Naive thymus-derived CD4-positive, alpha-beta T cell (primary cell): ENCODE results near the gene SLC1A6. TPM values are rescaled to one million over a fixed set of nuclear protein-coding genes. Genes with fewer than 3 reads are reported as not detected.
"Not testable (repeated sequence)": the region's sequence is repeated elsewhere in the genome, so short reads cannot be mapped to it uniquely, and the experiment has no call there.

Experiments
- ATAC-seq: fragments of 150-1000 bp; cut with Tn5 transposase; 2 replicates; pipeline ENCODE4 v1.10.0; 2021; ENCODE audit warnings: mild to moderate bottlenecking, moderate library complexity
- CTCF ChIA-PET: fragments of 350-600 bp; sonication (Branson Sonifier 250); formaldehyde crosslinking; loops from one replicate; lab custom pipeline; 2021; ENCODE audit warnings: antibody characterized with exemption; lab: Charles Lee
- POLR2A ChIA-PET: fragments of 350-600 bp; sonication (Branson Sonifier 250); formaldehyde crosslinking; loops from one replicate; lab custom pipeline; 2021; ENCODE audit warnings: antibody characterized with exemption, inconsistent platforms; lab: Charles Lee
- DNase-seq, 9 donors: peaks; one replicate each; pipeline versions ENCODE4 v3.0.0 to v3.0.0-alpha.2; 2020 to 2022; ENCODE audit warnings: mixed read lengths in 1 of 9
- H3K27ac ChIP-seq: one replicate; pipeline ENCODE4 v1.7.0; 2013; ENCODE audit warnings: mild to moderate bottlenecking, low read depth, low read length, moderate library complexity
- H3K27me3 ChIP-seq, 2 donors: one replicate each; pipeline ENCODE4 v1.7.0; 2013; ENCODE audit warnings: low read length in 2 of 2, mild to moderate bottlenecking in 2 of 2, moderate library complexity in 2 of 2; ENCODE audit not compliant: control insufficient read depth in 2 of 2, insufficient read depth in 2 of 2
- H3K36me3 ChIP-seq, 3 experiments: 1 replicate in 2 of 3; 2 replicates in 1 of 3; pipeline ENCODE4 v1.7.0; 2013; ENCODE audit warnings: low read length in 3 of 3, mild to moderate bottlenecking in 3 of 3, moderate library complexity in 1 of 3; ENCODE audit not compliant: insufficient read depth in 3 of 3, control insufficient read depth in 2 of 3
- H3K4me1 ChIP-seq, 2 donors: one replicate each; pipeline ENCODE4 v1.7.0; 2013; ENCODE audit warnings: low read length in 2 of 2, mild to moderate bottlenecking in 2 of 2, moderate library complexity in 1 of 2; ENCODE audit not compliant: control insufficient read depth in 2 of 2, insufficient read depth in 2 of 2
- H3K4me3 ChIP-seq: 2 replicates; pipeline ENCODE4 v1.7.0; 2013; ENCODE audit warnings: mild to moderate bottlenecking, low read length
- H3K9me3 ChIP-seq, 3 experiments: 1 replicate in 2 of 3; 2 replicates in 1 of 3; pipeline ENCODE4 v1.7.0; 2013; ENCODE audit warnings: low read length in 3 of 3; ENCODE audit not compliant: control insufficient read depth in 2 of 3
- H3K27ac Mint-ChIP-seq, 9 donors: one replicate each; pipeline ENCODE4 v1.8.0; 2020 to 2022; ENCODE audit warnings: mixed read lengths in 9 of 9, mild to moderate bottlenecking in 8 of 9, moderate library complexity in 5 of 9, inconsistent platforms in 2 of 9
- H3K27me3 Mint-ChIP-seq, 5 donors: one replicate each; pipeline ENCODE4 v1.8.0; 2021 to 2022; ENCODE audit warnings: mixed read lengths in 5 of 5, mild to moderate bottlenecking in 1 of 5
- H3K36me3 Mint-ChIP-seq, 5 donors: one replicate each; pipeline ENCODE4 v1.8.0; 2020 to 2022; ENCODE audit warnings: mixed read lengths in 5 of 5, mild to moderate bottlenecking in 3 of 5, inconsistent platforms in 1 of 5
- H3K4me1 Mint-ChIP-seq, 7 donors: one replicate each; pipeline ENCODE4 v1.8.0; 2020 to 2022; ENCODE audit warnings: mixed read lengths in 7 of 7, mild to moderate bottlenecking in 3 of 7, inconsistent platforms in 1 of 7
- H3K4me3 Mint-ChIP-seq, 10 donors: one replicate each; pipeline ENCODE4 v1.8.0; 2020 to 2022; ENCODE audit warnings: mild to moderate bottlenecking in 10 of 10, mixed read lengths in 10 of 10, moderate library complexity in 6 of 10, inconsistent platforms in 2 of 10
- H3K9me3 Mint-ChIP-seq, 11 donors: one replicate each; pipeline ENCODE4 v1.8.0; 2020 to 2022; ENCODE audit warnings: mixed read lengths in 11 of 11, mild to moderate bottlenecking in 4 of 11, inconsistent platforms in 1 of 11, moderate library complexity in 1 of 11
- intact Hi-C, 2 donors: fragments of 100-400 bp; cut with micrococcal nuclease; formaldehyde crosslinking; loops; one replicate each; pipeline ENCODE4 v1.15.1; 2023
- polyA plus RNA-seq, 2 donors: library from polyadenylated mRNA; unstranded; fragments of 300-500 nt; fragmentation: Illumina TruSeq; gene quantifications; one replicate each; pipeline ENCODE4 v1.2.3, GENCODE V29; 2021
- total RNA-seq, 6 experiments: library from RNA in 5 of 6; stranded (reverse) in 5 of 6; gene quantifications; 1 replicate in 5 of 6; 2 replicates in 1 of 6; pipeline ENCODE4 v1.2.3 and lab custom pipeline; 2021 to 2026

SLC1A6 gene
- not detected for total RNA-seq
- not detected for polyA plus RNA-seq
- total RNA-seq (lab: John Stamatoyannopoulos, UW): not detected

GRCh38 chr19:14979476-14980255 is at the start of gene SLC1A6:
SLC1A6 (minus strand) TSS chr19:14979864; CDS start chr19:14972910, 6,954 bp downstream.
- ATAC-seq (no peak), DNase-seq (no peak)
- Mint-ChIP-seq H3K27me3 (peaks cover 38 to 67% (median 60%) of the 10 kb centered on the region in 5 donors), H3K4me1 (peaks cover 0 to 11% (median 0%) of the 10 kb centered on the region in 7 donors), H3K4me3 (peak within 1 kb of the TSS in 5 of 10 donors; percentile 23 to 65 (median 57)), H3K9me3 (peaks cover 0 to 2% (median 0%) of the 10 kb centered on the region in 11 donors), H3K36me3 (peaks cover 0 to 3% (median 0%) of the 10 kb centered on the region in 5 donors), H3K27ac (no peak within 1 kb of the TSS)
- ChIA-PET POLR2A (no interaction called here), CTCF (no interaction called here)
- H3K36me3 ChIP-seq: no peaks in the 10 kb centered on the region
- H3K4me1 ChIP-seq: no peaks in the 10 kb centered on the region
- H3K27ac ChIP-seq: no peak within 1 kb of the TSS
- H3K9me3 ChIP-seq: no peaks in the 10 kb centered on the region
- intact Hi-C loops: no loop called here
- H3K4me3 ChIP-seq: no peak within 1 kb of the TSS
- peaks cover 0 to 4% of the 10 kb centered on the region in 2 donors for H3K27me3 ChIP-seq

GRCh38 chr19:15028490-15028889 is 48.8 kb upstream of the SLC1A6 start:
- no peak for ATAC-seq
- POLR2A ChIA-PET: no interaction called here
- Histone ChIP-seq H3K4me1 (no peaks in the 10 kb centered on the region), H3K27me3 (no peaks in the 10 kb centered on the region), H3K4me3 (no peak overlapping the region), H3K36me3 (no peaks in the 10 kb centered on the region), H3K9me3 (no peaks in the 10 kb centered on the region), H3K27ac (no peak overlapping the region)
- DNase-seq: no peak
- CTCF ChIA-PET: no interaction called here
- no peak overlapping the region for H3K27ac Mint-ChIP-seq
- H3K9me3 Mint-ChIP-seq: peaks cover 0 to 2% (median 0%) of the 10 kb centered on the region in 11 donors
- no peak overlapping the region for H3K4me3 Mint-ChIP-seq
- H3K4me1 Mint-ChIP-seq: no peaks in the 10 kb centered on the region
- intact Hi-C loops: no loop called here
- no peaks in the 10 kb centered on the region for H3K36me3 Mint-ChIP-seq
- peaks cover 0 to 14% (median 8%) of the 10 kb centered on the region in 5 donors for H3K27me3 Mint-ChIP-seq

- H3K27me3 Mint-ChIP-seq: peaks cover 0 to 22% (median 4%) of the 10 kb centered on the region in 5 donors
- H3K36me3 Mint-ChIP-seq: no peaks in the 10 kb centered on the region
- CTCF ChIA-PET: no interaction called here
- no peaks in the 10 kb centered on the region for H3K36me3 ChIP-seq
- H3K9me3 Mint-ChIP-seq: no peaks in the 10 kb centered on the region
- POLR2A ChIA-PET: no interaction called here
- H3K4me3 Mint-ChIP-seq: no peak overlapping the region
- intact Hi-C loops: no loop called here
- H3K27ac Mint-ChIP-seq: peak overlapping the region in 1 of 9 donors; percentile 57
- no peak for ATAC-seq
- no peaks in the 10 kb centered on the region for H3K4me1 Mint-ChIP-seq
- no peak overlapping the region for H3K27ac ChIP-seq
- no peaks in the 10 kb centered on the region for H3K9me3 ChIP-seq
- no peak overlapping the region for H3K4me3 ChIP-seq
- no peaks in the 10 kb centered on the region for H3K4me1 ChIP-seq
- no peaks in the 10 kb centered on the region for H3K27me3 ChIP-seq
- no peak for DNase-seq
Observed at GRCh38 chr19:15025217-15025616, 45.6 kb upstream of the SLC1A6 start.

- H3K36me3 Mint-ChIP-seq: no peaks in the 10 kb centered on the region
- H3K9me3 Mint-ChIP-seq: peaks cover 0 to 2% (median 0%) of the 10 kb centered on the region in 11 donors
- Histone ChIP-seq H3K4me3 (no peak overlapping the region), H3K4me1 (no peaks in the 10 kb centered on the region), H3K9me3 (no peaks in the 10 kb centered on the region), H3K27me3 (no peaks in the 10 kb centered on the region), H3K36me3 (no peaks in the 10 kb centered on the region), H3K27ac (no peak overlapping the region)
- peaks cover 0 to 25% (median 12%) of the 10 kb centered on the region in 5 donors for H3K27me3 Mint-ChIP-seq
- ChIA-PET POLR2A (no interaction called here), CTCF (no interaction called here)
- DNase-seq (no peak), ATAC-seq (no peak)
- no peak overlapping the region for H3K27ac Mint-ChIP-seq
- no peak overlapping the region for H3K4me3 Mint-ChIP-seq
- H3K4me1 Mint-ChIP-seq: no peaks in the 10 kb centered on the region
- intact Hi-C loops: no loop called here
Observed at GRCh38 chr19:15022752-15023151, 43.1 kb upstream of the SLC1A6 start.

GRCh38 chr19:15021286-15022007 is 41.8 kb upstream of the SLC1A6 start:
- H3K9me3 ChIP-seq: no peaks in the 10 kb centered on the region
- H3K27ac ChIP-seq: no peak overlapping the region
- no peaks in the 10 kb centered on the region for H3K27me3 ChIP-seq
- H3K9me3 Mint-ChIP-seq: peaks cover 0 to 5% (median 0%) of the 10 kb centered on the region in 11 donors
- ChIA-PET POLR2A (no interaction called here), CTCF (no interaction called here)
- no peak overlapping the region for H3K4me3 Mint-ChIP-seq
- H3K36me3 Mint-ChIP-seq: no peaks in the 10 kb centered on the region
- H3K4me1 ChIP-seq: no peaks in the 10 kb centered on the region
- no peaks in the 10 kb centered on the region for H3K36me3 ChIP-seq
- no peak for DNase-seq
- H3K27me3 Mint-ChIP-seq: peaks cover 0 to 34% (median 22%) of the 10 kb centered on the region in 5 donors
- no peak overlapping the region for H3K4me3 ChIP-seq
- intact Hi-C loops: no loop called here
- H3K27ac Mint-ChIP-seq: no peak overlapping the region
- no peak for ATAC-seq
- H3K4me1 Mint-ChIP-seq: no peaks in the 10 kb centered on the region

GRCh38 chr19:15018836-15019235 is 39.2 kb upstream of the SLC1A6 start:
- H3K27me3 ChIP-seq, DNase-seq, H3K27ac ChIP-seq, POLR2A ChIA-PET, H3K9me3 Mint-ChIP-seq, H3K36me3 Mint-ChIP-seq, H3K4me1 Mint-ChIP-seq, ATAC-seq, H3K36me3 ChIP-seq, H3K27ac Mint-ChIP-seq, H3K4me1 ChIP-seq, intact Hi-C loops, CTCF ChIA-PET, H3K9me3 ChIP-seq, H3K4me3 ChIP-seq, H3K4me3 Mint-ChIP-seq: not testable (repeated sequence)
- peaks cover 0 to 47% (median 39%) of the 10 kb centered on the region in 5 donors for H3K27me3 Mint-ChIP-seq
